ENCODE data around the gene WNT16.

Gene WNT16

DNA sequence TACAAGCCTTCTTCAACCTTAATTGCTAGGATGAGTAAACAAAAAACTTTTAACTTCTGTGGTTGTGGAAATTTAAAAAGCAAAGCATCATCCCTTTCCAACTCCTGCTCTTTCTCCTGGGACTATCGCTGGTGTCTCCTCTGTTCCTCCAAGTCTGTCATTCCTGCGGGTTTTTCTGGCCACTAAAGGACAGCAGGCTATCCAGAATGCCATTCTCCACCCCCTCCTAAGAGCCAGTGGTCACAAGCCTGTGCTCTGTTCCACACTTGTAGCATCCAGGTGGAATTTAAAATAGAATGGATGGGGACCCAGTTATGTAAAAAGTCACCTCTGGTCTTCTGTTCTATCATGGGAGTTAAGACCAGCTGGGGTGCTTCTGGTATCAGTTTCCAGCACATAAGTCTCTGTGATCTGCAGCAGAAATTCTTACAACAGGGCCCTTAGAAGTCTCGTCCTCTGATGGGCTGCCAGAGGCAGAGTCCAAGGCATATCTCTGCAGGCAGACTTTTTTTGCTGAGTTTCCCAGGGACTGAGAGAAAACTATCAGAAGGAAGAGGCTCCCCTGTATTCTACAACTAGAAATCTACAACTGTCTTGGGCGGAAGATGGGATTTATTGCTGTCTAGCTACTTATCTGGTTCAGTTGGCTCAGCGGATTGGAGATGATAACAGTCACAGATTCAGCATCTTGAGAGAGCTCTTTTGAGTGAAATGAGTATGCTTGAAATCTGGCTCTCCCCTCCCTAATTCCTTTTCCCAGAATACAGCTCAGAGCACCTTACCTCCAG, 5.1 kb upstream of the WNT16 start:
- in situ Hi-C loops (cut with HindIII; ENCODE audit: low sequenced_read_pairs): no loop called here
- no peak for DNase-seq (ENCODE audit: low read depth, low spot score)
- TF ChIP-seq, protein P1, sequence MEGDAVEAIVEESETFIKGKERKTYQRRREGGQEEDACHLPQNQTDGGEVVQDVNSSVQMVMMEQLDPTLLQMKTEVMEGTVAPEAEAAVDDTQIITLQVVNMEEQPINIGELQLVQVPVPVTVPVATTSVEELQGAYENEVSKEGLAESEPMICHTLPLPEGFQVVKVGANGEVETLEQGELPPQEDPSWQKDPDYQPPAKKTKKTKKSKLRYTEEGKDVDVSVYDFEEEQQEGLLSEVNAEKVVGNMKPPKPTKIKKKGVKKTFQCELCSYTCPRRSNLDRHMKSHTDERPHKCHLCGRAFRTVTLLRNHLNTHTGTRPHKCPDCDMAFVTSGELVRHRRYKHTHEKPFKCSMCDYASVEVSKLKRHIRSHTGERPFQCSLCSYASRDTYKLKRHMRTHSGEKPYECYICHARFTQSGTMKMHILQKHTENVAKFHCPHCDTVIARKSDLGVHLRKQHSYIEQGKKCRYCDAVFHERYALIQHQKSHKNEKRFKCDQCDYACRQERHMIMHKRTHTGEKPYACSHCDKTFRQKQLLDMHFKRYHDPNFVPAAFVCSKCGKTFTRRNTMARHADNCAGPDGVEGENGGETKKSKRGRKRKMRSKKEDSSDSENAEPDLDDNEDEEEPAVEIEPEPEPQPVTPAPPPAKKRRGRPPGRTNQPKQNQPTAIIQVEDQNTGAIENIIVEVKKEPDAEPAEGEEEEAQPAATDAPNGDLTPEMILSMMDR (IDR thresholded peaks at IDR 0.05; ENCODE audit: low read depth, low read length): no peak
- H3K4me3 ChIP-seq (ENCODE audit: low read depth, low read length): no peak overlapping the region

DNA sequence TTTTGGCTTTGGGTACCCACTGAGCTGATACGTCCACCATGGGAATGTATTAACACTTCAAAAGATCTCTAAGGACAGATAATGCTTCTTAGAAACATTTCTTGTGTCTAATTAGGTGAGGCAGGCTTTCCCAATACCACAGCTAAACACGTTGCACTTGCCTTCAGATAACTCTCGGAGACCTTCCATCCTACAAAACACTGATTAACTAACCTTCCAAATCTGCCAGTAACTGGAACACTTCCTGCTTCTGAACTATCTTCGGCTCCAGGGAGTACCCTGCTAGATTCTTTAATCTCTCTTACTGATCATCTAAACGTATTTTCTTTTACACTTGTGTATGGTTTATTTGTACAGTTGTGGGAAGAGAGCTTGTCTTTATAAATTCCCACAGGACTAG, 1.1 kb upstream of the WNT16 start:
- H3K4me3 ChIP-seq (ENCODE audit: low read depth, low read length): no peak overlapping the region
- TF ChIP-seq, protein P1 (IDR thresholded peaks at IDR 0.05; ENCODE audit: low read depth, low read length): no peak
- DNase-seq (ENCODE audit: low read depth, low spot score): no peak
- in situ Hi-C loops (cut with HindIII; ENCODE audit: low sequenced_read_pairs): no loop called here

DNA sequence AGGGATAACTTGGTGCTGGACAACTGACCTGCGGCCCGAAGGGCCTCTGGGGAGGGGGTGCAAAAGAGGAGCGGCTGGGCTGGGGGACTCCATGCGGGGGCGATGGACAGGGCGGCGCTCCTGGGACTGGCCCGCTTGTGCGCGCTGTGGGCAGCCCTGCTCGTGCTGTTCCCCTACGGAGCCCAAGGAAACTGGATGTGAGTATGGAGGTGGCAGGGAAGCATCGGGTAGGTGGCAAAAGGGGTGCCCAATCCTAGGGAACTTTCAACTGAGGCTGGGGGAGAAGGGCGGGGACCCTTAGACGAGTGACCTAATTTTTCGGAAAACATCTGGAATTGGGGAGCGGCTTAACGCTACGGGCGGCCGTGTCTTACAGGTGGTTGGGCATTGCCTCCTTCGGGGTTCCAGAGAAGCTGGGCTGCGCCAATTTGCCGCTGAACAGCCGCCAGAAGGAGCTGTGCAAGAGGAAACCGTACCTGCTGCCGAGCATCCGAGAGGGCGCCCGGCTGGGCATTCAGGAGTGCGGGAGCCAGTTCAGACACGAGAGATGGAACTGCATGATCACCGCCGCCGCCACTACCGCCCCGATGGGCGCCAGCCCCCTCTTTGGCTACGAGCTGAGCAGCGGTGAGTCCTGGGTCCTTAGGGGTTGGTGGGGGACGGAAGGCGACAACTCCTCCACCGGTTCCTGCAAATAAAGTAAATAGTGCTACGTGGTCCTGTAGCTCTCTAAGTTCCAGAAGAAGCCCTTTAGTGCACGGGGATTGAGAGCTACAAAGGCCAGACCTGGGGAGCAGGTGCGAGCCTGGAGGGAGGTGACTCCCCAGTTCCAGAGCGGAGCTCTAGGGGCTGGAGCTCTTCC, 622 bp downstream of the WNT16 start:
- TF ChIP-seq, protein P1 (IDR thresholded peaks at IDR 0.05; ENCODE audit: low read depth, low read length): peak; percentile 26
- DNase-seq (ENCODE audit: low read depth, low spot score): peak; percentile 32
- peak overlapping the region; percentile 55 for H3K4me3 ChIP-seq (ENCODE audit: low read depth, low read length)
- in situ Hi-C loops (cut with HindIII; ENCODE audit: low sequenced_read_pairs): no loop called here

DNA sequence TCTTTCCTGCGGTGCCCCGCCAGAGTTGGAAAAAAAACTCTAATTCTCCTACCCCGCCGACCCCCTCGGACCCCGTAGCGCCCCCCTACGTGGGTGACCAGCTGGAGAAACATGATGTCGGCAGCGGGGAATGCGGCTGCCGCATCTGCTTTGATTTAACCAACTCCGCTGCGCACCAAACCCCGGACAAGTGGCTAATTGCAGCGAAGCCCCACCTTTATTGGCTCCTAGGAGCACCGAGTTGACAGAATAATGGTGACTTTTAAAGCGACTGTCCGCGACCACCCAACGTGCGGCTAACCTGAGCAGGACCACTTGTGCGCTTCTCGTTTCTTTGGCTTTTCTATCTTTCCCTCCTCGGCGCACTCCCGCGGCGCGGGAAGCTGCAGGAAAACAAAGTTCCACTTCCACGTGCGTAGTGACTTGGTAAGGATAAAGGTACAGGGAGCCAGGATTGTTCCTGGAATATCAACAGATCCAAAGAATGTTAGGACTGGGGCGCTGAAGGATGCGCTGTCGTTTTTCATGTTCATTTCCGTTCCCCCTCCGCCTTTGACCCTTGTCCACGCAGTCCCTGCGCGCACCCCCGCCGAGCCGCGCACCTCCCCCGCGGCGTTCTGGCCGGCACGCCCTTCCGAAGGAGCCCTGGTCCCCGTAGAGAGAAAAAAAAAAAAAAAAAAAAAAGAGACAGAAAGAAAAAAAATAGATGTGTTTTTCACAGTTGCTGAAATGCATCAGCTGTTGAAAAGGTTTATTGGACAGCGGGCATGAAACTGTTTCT, 1.4 kb downstream of the WNT16 start:
- H3K4me3 ChIP-seq (ENCODE audit: low read depth, low read length): peak overlapping the region; percentile 55
- TF ChIP-seq, protein P1 (IDR thresholded peaks at IDR 0.05; ENCODE audit: low read depth, low read length): no peak
- DNase-seq (ENCODE audit: low read depth, low spot score): peak; percentile 53
- in situ Hi-C loops (cut with HindIII; ENCODE audit: low sequenced_read_pairs): no loop called here

DNA sequence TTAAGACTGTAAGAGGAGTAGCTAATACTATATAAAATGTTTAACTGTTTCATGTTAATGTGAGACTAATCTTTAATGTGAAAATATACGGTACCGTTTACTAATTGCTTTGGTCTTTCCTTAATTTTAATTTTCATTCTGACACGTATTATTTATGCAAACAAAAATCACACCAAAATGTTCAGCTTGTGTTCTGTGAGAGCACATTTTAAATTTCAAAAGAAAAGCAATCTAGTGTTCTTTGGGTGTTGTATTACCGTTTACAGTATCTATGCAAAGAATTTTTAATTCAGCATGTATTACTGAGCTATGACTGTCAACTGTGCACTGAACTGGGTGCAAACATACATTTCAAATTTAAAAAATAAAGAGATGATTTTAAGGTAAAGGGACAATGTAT, 2.2 kb downstream of the WNT16 start:
- TF ChIP-seq, protein P1 (IDR thresholded peaks at IDR 0.05; ENCODE audit: low read depth, low read length): no peak
- in situ Hi-C loops (cut with HindIII; ENCODE audit: low sequenced_read_pairs): no loop called here
- H3K4me3 ChIP-seq (ENCODE audit: low read depth, low read length): no peak overlapping the region
- DNase-seq (ENCODE audit: low read depth, low spot score): no peak

DNA sequence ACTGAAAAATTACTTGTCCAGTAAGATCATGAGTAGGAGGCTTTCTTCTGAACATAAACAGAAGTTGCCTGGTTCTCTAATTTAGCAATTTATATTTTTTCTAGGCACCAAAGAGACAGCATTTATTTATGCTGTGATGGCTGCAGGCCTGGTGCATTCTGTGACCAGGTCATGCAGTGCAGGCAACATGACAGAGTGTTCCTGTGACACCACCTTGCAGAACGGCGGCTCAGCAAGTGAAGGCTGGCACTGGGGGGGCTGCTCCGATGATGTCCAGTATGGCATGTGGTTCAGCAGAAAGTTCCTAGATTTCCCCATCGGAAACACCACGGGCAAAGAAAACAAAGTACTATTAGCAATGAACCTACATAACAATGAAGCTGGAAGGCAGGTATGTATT, 2.8 kb downstream of the WNT16 start:
- in situ Hi-C loops (cut with HindIII; ENCODE audit: low sequenced_read_pairs): no loop called here

More for the DNA sequence above, 2.8 kb downstream of the WNT16 start:
- no peak overlapping the region for H3K4me3 ChIP-seq (ENCODE audit: low read depth, low read length)
- no peak for DNase-seq (ENCODE audit: low read depth, low spot score)
- TF ChIP-seq, protein P1 (IDR thresholded peaks at IDR 0.05; ENCODE audit: low read depth, low read length): no peak

All from astrocyte of the spinal cord (primary cell).